Measurements from ENCODE around the gene MICAL3. TPM values are rescaled to one million over a fixed set of nuclear protein-coding genes. Genes with fewer than 3 reads are reported as not detected.

Gene MICAL3
- total and polyA plus RNA-seq, 2 of the 8 experiments (the other 6 are each of a cell fraction or from before 2014, with no cell fraction given): 8.3 to 41.8 TPM

DNA sequence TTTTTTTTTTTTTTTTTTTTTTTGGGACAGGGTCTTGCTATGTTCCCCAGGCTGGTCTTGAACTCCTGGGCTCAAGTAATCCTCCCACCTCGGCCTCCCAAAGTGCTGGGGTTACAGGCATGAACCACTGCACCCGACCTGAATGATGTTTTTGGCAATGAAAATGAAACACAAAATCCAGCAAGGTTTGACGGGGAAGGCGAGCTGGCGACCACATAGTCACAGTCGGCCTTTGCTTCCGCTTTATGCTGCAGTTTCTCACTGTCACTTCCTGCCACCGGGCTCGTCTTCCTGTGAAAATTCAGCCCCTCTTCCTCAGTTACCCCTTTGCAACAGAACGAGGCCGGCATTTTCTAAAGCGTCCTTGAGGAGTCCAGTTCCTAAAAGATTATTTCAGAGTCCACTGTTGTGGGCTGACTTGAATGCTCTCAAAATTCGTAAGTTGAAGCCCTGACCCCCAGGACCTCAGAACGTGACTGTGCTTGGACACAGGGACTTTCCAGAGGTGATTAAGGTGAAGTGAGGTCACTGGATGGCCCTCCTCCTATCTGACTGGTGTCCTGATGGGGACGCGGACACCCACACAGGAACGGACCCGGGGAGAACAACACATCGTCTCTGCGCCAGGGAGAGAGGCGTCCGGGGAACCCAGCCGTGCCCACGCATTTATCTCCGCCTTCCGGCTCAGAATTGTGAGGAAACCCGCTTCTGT lies 247.2 kb downstream of the MICAL3 start:
- H2BK120ac ChIP-seq (replicated peaks; ENCODE audit: low read depth, low read length): no peak overlapping the region
- no peak overlapping the region for H2BK5ac ChIP-seq (ENCODE audit: low read depth, low read length)
- H4K8ac ChIP-seq (ENCODE audit: extremely low read depth, insufficient read depth, low read length): no peak overlapping the region
- no peak overlapping the region for H2AK5ac ChIP-seq (ENCODE audit: low read depth, low read length)
- H4K91ac ChIP-seq (replicated peaks; ENCODE audit: insufficient read length, low read length): no peak overlapping the region
- H3K27ac ChIP-seq (ENCODE audit: low read depth, low read length): no peak overlapping the region
- no peak overlapping the region for H3K56ac ChIP-seq (replicated peaks; ENCODE audit: insufficient read length, low read depth, low read length)
- H4K20me1 ChIP-seq (replicated peaks in 1 of 2; ENCODE audit: control insufficient read depth in 1 of 2, insufficient read depth in 2 of 2, low read length in 2 of 2): peaks cover 0 to 2% of the 10 kb centered on the region in 2 experiments
- no peaks in the 10 kb centered on the region for H3K9me3 ChIP-seq (ENCODE audit: insufficient read depth in 2 of 2, low read depth in 1 of 2, low read length in 1 of 2)
- DNase-seq (ENCODE audit: low read depth in 1 of 2, low spot score in 2 of 2): no peak
- H3K9ac ChIP-seq (replicated peaks in 1 of 4; ENCODE audit: extremely low read depth in 1 of 4, low read depth in 3 of 4, low read length in 3 of 4): no peak overlapping the region
- H3K23ac ChIP-seq (ENCODE audit: insufficient read length): no peak overlapping the region
- H3K18ac ChIP-seq (ENCODE audit: extremely low read depth, low read length): no peak overlapping the region
- peaks cover 11% of the 10 kb centered on the region for H3K23me2 ChIP-seq (ENCODE audit: low read depth, low read length)
- H2BK20ac ChIP-seq (ENCODE audit: low read length): no peak overlapping the region
- FAIRE-seq: no peak
- CTCF ChIA-PET (ENCODE audit: partially characterized antibody): interaction anchor here (0.7 to 6.5 kb wide), 4 partner anchors 12 to 42 kb away, joined by 3 to 52 read pairs (median 27); no protein-coding TSS in a partner anchor
- no peak overlapping the region for H3K4me3 ChIP-seq (ENCODE audit: extremely low read depth in 1 of 4, insufficient read depth in 2 of 4, low read depth in 3 of 4, low read length in 4 of 4)
- H3K36me3 ChIP-seq (ENCODE audit: control insufficient read depth in 2 of 4, insufficient read depth in 4 of 4, low read length in 3 of 4): no peaks in the 10 kb centered on the region
- no peak overlapping the region for H3K14ac ChIP-seq (ENCODE audit: insufficient read length)
- no peak overlapping the region for H2BK15ac ChIP-seq (ENCODE audit: low read length)
- no peak overlapping the region for H3K4me2 ChIP-seq (ENCODE audit: insufficient read depth in 1 of 2, low read depth in 2 of 2, low read length in 2 of 2)
- H3K79me2 ChIP-seq (ENCODE audit: control insufficient read depth in 1 of 2, insufficient read depth in 2 of 2, low read length in 2 of 2): peaks cover 0 to 13% of the 10 kb centered on the region in 2 experiments; a peak in 1 of 4 replicates
- no peaks in the 10 kb centered on the region for H3K27me3 ChIP-seq (replicated peaks in 1 of 4; ENCODE audit: control insufficient read depth in 3 of 4, extremely low read depth in 1 of 4, insufficient read depth in 3 of 4, low read length in 3 of 4)
- H2BK12ac ChIP-seq (ENCODE audit: low read depth, low read length): 0 out of 2 replicates have a peak overlapping the region, but pooled peaks have one; percentile 50
- H2AFZ ChIP-seq (ENCODE audit: low read length): no peak overlapping the region
- TF ChIP-seq KDM1A (IDR thresholded peaks at IDR 0.05; ENCODE audit: borderline replicate concordance, low read length): no peak
- no peak for TF ChIP-seq SP2 (IDR thresholded peaks at IDR 0.05; ENCODE audit: low read length)
- no peak for TF ChIP-seq RBBP5 (IDR thresholded peaks at IDR 0.05; ENCODE audit: borderline replicate concordance, low read depth, low read length)
- no peak for TF ChIP-seq ATF3 (IDR thresholded peaks at IDR 0.05; ENCODE audit: insufficient read depth, low read depth, low read length)
- TF ChIP-seq SP4 (IDR thresholded peaks at IDR 0.05; ENCODE audit: low read length): no peak
- no peak for TF ChIP-seq BACH1 (IDR thresholded peaks at IDR 0.05; ENCODE audit: low read length)
- TF ChIP-seq POLR2A (IDR thresholded peaks at IDR 0.05; ENCODE audit: control extremely low read depth in 1 of 2, low read depth in 2 of 2, low read length in 2 of 2): no peak
- TF ChIP-seq TAF1 (IDR thresholded peaks at IDR 0.05; ENCODE audit: low read depth, low read length): no peak
- TF ChIP-seq MAX (IDR thresholded peaks at IDR 0.05): no peak
- TF ChIP-seq NRF1 (IDR thresholded peaks at IDR 0.05; ENCODE audit: low read depth, low read length): no peak
- no peak for TF ChIP-seq RNF2 (IDR thresholded peaks at IDR 0.05; ENCODE audit: borderline replicate concordance, low read depth, low read length, missing control alignments, poor library complexity, severe bottlenecking)
- no peak for TF ChIP-seq TBP (IDR thresholded peaks at IDR 0.05; ENCODE audit: low read depth, low read length)
- H3K79me1 ChIP-seq (ENCODE audit: low read depth, low read length): peaks cover 7% of the 10 kb centered on the region; the same call in 1 of the 2 replicates
- 90% methylated on average over 26 of the region's 27 CpGs; no CpG with 5 or more reads in 1 of the 2 experiments for WGBS, 2 experiments (ENCODE audit: extremely low coverage in 1 of 2, insufficient coverage in 1 of 2, insufficient read length in 1 of 2, insufficient replicate concordance in 2 of 2, low coverage in 1 of 2, low lambda C conversion rate in 2 of 2, missing lambda C conversion rate in 1 of 2)
- H3K4ac ChIP-seq (replicated peaks; ENCODE audit: insufficient read length, low read depth, low read length): no peak overlapping the region
- POLR2A ChIA-PET (ENCODE audit: partially characterized antibody): interaction anchor here (1.3 kb wide), 1 partner anchor 10 kb away, joined by 3 read pairs; no protein-coding TSS in a partner anchor
- H3K4me1 ChIP-seq (replicated peaks in 1 of 4; ENCODE audit: control insufficient read depth in 3 of 4, insufficient read depth in 4 of 4, low read length in 3 of 4): peaks cover 0 to 25% (median 21%) of the 10 kb centered on the region in 4 experiments; a peak in 6 of 7 replicates
- no peak overlapping the region for H4K5ac ChIP-seq (ENCODE audit: insufficient read length, low read depth, low read length)
